HuH-7 (cell line): ENCODE measurements around the gene MAGEL2.
"Not testable (repeated sequence)": the region's sequence is repeated elsewhere in the genome, so short reads cannot be mapped to it uniquely, and the experiment has no call there.

Experiments used
- DNase-seq: peaks from one replicate; pipeline ENCODE4 v3.0.0; 2011; ENCODE audit warnings: low spot score

MAGEL2 gene

DNA sequence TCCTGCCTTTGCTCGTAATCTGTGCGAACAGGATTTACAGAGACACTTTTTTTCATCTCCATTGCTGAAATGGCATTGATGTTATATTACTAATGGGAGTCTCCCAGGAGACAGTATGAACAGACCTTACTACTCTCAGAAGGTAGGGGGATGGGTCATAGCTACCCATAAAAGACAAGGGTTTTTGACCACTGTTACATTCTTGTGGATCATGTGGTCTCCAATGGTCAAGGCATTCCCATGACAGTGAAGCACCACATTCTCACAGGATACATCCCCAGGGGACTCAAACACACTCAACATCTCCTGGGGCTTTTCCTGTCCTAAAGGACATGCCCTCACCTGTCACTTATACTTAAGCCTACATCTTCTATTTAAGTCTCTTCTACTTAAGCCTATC is 41.4 kb downstream of the MAGEL2 start:
- DNase-seq, result no peak

DNA sequence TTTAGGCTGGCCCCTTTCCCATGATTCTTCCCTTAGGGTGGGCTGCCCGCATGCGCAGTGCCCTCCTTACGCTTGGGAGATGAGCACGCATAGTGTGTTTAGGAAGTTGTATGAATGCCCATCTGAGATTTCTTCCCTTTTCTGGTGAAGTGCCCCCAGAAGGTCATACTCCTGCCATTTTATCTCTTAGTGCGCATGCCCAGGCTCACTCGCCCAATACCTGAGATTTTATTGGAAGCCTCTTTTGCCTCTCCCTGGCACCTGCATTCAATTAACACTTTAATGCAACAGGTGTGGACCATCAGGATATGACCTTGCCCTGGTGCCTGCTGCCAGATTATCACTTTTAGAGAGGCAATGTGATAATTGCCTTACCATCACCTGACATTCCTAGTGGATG is 45.5 kb downstream of the MAGEL2 start:
- DNase-seq, result no peak

DNA sequence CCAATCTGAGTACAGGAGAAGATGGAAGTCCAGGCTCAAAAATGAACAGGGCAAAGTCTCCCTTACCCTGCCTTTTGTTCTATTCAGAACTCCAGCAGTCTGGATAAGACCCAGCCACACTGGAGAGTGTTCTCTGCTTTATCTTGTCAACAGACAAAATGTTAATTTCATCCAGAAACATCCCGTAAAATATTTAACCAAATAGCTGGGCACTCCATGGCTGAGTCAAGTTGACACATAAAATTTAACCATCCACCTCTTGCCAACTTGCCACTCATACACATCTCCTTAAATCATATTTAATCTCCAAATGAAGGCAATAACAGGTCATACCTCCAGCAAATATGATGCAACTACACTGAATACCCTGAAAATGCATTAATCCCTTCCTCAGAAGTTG is 48.6 kb downstream of the MAGEL2 start:
- DNase-seq, result no peak

DNA sequence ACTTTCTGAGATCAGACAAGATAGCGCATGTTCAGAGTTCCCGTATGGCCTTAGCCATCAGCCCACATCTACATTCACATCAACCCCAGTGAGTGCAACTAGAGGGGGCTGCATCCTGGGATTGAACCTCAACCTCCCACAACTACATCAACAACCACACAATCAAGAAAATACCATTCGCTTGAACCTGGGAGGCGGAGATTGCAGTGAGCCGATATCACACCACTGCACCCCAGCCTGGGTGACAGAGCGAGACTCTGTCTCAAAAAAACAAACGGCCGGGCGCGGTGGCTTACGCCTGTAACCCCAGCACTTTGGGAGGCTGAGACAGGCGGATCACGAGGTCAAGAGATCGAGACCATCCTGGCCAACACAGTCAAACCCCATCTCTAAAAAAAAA is 50.4 kb downstream of the MAGEL2 start:
- DNase-seq, result not testable (repeated sequence)

DNA sequence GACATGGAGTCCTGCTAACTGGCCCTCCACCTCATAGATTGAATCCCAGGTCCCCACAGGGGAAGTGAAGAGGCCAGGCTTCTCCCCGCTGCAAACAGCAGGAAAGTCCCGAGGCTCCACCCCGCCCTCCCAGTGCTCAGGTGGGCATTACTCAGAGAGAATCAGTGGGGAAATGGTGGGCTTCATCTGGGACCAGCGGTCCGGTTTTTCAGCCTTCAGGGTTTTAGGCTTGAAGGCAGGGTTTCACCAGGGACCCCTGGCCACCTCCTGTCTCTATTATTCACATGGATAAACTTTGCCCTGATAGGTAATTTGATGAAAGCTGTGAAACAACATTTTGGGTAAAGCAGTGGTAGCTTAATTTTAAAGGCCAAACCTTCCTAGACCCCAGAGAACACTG is 50.9 kb downstream of the MAGEL2 start:
- DNase-seq, result no peak

DNA sequence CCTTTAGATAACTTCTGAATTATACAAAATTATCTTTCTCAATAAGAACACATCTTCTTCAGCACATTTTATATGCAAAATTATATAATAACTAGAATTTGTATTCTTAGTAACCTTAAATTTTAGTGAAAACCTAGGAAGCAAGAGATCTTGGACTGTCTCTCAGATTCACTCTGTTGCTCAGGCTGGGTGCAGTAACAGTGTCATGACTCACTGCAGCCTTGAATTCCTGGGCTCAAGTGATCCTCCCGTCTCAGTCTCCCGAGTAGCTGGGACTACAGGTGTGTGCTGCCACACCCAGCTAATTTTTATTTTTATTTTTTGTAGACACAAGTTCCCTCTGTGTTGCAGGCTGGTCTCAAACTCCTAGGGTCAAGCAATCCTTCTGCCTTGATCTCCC is 52.3 kb downstream of the MAGEL2 start:
- DNase-seq, result no peak

DNA sequence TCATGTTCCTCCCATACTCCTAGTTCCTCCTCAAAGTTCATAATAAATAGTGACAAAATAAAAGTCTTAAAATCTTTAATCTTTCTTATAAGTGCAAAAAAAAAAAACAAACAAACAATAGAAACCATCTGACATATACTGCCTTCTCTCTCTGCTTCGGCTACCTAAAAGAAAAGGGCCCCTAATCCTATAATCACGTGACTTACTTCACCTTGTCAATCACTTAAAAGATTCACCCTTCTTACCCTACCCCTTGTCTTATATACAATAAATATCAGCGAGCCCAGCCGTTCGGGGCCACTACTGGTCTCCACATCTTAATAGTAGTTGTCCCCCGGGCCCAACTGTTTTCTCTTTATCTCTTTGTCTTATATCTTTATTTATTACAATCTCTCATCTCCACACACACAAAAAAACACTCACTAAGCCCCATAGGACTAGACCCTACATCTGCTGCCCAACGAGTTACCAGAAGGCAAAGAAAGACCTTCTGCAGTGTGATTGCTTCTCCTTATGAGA is 53.4 kb downstream of the MAGEL2 start:
- DNase-seq, result no peak
